Skin epidermis (tissue), 12 donors: ENCODE results near the gene PARP12.

ENCODE experiments used
- H3K27ac ChIP-seq, 21 experiments: fragments of 200-600 bp; sonication (generic) in 11 of 21; one replicate each; pipeline ENCODE4 v1.5.0; 2020; ENCODE audit warnings: mild to moderate bottlenecking in 3 of 21, inconsistent platforms in 2 of 21, moderate library complexity in 2 of 21
- H3K4me3 ChIP-seq, 7 experiments: fragments of 200-600 bp; sonication (generic) in 2 of 7; one replicate each; pipeline ENCODE4 v1.5.0; 2020; ENCODE audit warnings: inconsistent platforms in 2 of 7, mild to moderate bottlenecking in 2 of 7, moderate library complexity in 1 of 7

Gene PARP12

GRCh38 chr7:140019606-140020005 is 43.1 kb downstream of the PARP12 start:
- Histone ChIP-seq H3K4me3 (no peak overlapping the region), H3K27ac (no peak overlapping the region)

GRCh38 chr7:140019172-140019571 is 43.6 kb downstream of the PARP12 start:
- Histone ChIP-seq H3K4me3 (no peak overlapping the region), H3K27ac (no peak overlapping the region)

DNA sequence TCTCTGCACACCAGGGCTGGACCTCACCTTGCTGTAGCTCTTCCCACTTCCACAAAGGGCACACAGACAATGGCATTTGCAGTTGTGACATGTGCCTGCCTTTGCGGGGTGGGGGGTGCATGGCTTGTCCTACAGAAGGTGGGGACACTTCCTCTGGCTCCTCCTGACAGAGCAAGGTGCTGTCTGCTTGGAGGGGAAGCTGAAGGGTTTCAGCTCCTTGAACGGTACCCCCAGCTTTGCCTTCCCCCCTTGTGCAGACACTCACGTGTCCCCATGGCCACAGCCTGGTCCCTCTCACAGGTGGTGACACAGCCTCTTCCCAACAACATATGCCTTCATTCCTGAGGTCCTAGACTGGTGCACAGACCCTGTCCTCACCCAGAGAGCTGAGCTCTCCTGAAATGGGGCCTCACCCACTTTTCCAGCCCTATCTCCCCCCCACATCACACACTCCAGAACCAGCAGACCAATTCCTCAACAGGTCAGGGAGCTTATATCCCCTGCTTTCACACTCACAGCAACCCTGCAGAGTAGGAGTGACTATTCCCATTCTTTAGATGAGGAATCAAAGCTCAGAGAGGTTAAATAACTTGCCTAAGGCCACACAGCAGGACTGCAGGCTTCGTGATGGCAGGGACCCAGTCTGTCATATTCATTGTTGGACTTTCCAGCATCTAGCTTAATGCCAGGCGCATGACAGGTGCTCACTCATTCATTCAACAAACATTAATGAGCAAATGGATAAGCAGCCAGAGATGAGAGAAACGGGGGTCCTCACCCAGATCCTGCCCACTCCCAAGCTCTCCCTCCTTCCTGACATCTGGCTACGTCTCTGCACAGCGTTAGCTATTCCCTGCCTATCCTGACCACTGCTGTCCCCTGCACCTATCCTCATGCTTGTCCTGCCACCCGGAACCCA is 44.4 kb downstream of the PARP12 start:
- no peak overlapping the region for H3K27ac ChIP-seq
- H3K4me3 ChIP-seq: no peak overlapping the region

GRCh38 chr7:140017543-140017942 is 45.2 kb downstream of the PARP12 start:
- no peak overlapping the region for H3K27ac ChIP-seq
- H3K4me3 ChIP-seq: no peak overlapping the region

DNA sequence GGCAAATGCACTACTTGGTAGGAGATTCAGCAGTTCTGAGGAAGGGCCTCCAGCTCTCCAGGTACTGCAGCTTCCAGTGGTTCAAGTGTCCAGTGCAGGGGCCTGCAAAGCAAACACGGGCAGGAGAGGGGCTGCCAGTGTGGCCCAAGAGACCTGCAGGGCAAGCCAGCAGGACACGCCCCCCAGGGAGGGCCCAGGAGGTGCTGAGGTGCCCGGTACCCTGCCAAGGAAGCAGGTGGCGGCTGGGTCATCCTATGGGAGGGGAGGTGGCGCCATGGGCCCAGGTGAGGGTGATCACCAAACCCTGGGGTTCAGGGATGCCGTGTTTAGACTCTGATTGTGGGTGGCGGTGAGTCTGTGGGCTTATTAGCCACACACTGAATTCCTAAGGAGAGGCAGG is 45.7 kb downstream of the PARP12 start:
- Histone ChIP-seq H3K27ac (no peak overlapping the region), H3K4me3 (no peak overlapping the region)

GRCh38 chr7:140016540-140016939 is 46.2 kb downstream of the PARP12 start:
- H3K4me3 ChIP-seq: no peak overlapping the region

GRCh38 chr7:140015471-140015970 is 47.2 kb downstream of the PARP12 start:
- H3K27ac ChIP-seq: no peak overlapping the region
- H3K4me3 ChIP-seq: no peak overlapping the region

More at GRCh38 chr7:140016540-140016939, 46.2 kb downstream of the PARP12 start:
- H3K27ac ChIP-seq: no peak overlapping the region

- Histone ChIP-seq H3K27ac (no peak overlapping the region), H3K4me3 (no peak overlapping the region)
These were observed 48.6 kb downstream of the PARP12 start for GRCh38 chr7:140014123-140014522.

- Histone ChIP-seq H3K4me3 (no peak overlapping the region), H3K27ac (no peak overlapping the region)
These were observed 49.1 kb downstream of the PARP12 start for GRCh38 chr7:140013676-140014075.

DNA sequence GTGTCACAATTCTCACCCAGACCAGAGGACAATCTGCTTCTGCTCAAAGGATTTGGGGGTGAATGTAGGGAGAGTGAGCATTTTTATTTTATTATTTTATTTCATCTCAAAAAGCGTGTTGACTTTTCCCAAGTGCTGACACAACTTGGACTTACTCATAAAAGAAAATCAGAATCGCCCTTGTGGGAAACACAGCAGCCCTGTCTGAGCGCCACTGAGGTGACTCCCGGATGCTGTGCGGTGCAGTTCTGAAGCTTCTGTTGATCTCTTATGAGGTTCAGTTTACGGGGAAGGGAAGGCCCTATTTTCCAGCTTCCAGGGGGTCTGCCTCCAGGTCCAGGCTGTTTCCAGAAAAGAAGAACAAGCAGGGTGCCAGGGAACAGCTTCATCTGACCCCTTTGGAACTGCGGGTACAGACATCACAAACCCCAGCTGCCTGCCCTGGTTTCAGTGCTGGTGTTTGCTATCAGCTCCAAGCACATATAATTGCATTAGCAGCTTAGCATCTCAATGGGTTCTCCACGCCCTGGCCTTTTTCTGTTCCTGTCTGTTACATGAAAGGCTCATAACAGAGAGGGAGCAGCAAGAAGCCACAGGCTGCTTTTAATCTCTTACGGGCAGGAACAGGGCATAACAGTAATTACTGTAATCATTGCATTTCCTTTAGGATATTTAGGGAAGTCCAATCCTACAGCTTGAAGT is 52.4 kb downstream of the PARP12 start:
- H3K4me3 ChIP-seq: no peak overlapping the region
- no peak overlapping the region for H3K27ac ChIP-seq

DNA sequence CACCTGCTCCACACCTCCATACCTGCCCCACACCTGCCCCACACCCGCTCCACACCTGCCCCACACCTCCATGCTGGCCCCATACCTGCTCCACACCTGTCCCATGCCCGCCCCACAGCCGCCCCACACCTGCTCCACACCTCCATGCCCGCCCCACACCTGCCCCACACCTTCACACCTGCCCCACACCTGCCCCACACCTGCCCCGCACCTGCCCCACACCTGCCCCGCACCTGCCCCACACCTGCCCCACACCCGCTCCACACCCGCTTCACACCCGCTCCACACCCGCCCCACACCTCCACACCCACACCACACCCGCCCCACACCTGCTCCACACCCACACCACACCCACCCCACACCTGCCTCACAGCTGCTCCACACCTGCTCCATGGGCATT is 53.0 kb downstream of the PARP12 start:
- no peak overlapping the region for H3K4me3 ChIP-seq

GRCh38 chr7:140008755-140009610 is 53.8 kb downstream of the PARP12 start:
- H3K4me3 ChIP-seq: no peak overlapping the region

More for the DNA sequence above, 53.0 kb downstream of the PARP12 start:
- H3K27ac ChIP-seq: no peak overlapping the region

DNA sequence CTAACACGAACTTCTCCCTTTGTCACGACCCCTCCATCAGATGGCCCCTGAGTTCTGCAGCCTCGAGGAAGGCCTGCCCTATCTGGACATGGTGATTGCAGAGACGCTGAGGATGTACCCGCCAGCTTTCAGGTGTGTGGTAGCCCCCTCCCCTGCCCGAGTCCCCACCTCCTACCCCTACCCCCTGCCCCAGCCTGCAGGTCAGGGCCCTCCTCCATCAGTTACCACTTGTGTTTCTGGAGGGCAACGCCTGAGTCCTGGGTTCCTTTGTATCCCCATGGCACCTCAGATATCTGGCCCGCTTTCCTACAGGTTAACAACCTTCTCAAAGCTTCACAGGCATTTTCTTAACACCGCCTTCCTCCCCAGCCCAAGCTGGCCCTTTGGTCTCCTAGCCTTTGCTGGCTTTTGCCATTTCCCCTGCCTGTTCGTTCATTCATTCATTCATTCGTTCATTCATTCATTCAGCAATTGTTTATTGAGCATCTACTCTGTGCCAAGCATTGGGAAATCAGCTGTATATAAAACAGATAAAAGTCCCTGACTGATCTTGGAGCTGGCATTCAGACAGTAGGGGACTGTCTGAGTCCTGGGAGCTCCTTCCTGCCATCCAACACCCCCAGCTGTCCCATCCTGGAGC is 55.6 kb downstream of the PARP12 start:
- H3K27ac ChIP-seq: no peak overlapping the region
- H3K4me3 ChIP-seq: no peak overlapping the region

More at GRCh38 chr7:140008755-140009610, 53.8 kb downstream of the PARP12 start:
- H3K27ac ChIP-seq: no peak overlapping the region

DNA sequence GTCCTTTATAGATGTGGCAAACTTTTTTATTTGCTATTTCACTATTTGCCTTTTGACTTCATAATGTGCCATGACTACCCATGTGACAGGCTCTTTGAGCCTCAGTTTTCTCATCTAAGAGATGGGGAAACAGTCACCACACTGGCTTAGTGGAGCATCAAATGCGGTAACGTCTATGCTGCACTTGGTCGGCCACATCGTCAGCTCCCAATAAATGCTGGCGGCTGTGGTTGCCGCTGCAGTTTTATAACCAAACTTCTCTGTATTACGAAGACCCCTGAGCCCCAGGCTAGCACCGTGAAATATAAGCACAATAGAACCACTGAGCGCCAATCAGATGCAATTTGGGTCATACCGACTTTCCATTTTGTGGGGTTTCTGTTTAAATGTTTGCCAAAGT is 56.2 kb downstream of the PARP12 start:
- H3K4me3 ChIP-seq: no peak overlapping the region

DNA sequence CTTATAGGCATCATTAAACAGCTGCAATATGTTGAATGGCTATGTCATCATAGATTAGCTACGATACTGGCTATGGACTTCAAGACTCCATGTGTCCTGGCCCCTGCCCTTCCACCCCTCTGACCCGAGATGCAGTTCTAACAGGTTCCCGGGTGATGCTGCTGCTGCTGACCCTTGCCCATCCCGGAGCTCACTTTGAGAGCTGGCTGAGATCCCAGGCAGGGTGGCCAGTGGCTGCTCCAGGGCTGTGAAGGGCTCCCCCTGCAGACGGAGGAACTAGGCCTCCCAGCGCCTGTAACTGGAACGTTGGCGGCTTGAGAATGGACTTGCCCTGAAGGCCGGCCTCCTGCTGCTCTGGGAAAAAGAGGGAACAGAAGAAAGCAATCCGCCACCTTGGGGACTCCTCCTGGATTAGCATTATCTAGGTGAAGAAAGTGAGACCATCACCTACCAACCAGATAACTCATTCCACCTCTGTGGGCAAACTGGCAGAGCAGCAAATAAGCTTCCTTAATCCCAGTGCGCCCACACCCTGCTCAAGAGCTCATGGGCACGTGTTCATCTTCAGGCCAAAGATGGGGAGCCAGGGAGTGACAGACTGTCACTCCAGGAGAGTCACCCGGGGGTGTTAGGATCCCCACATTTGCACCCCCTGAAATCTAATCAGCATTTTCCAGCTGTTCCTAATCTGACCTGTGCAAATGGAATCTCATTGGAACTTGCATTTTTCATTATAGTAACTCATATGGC is 56.8 kb downstream of the PARP12 start:
- H3K27ac ChIP-seq: no peak overlapping the region
- no peak overlapping the region for H3K4me3 ChIP-seq

More for the DNA sequence above, 56.2 kb downstream of the PARP12 start:
- no peak overlapping the region for H3K27ac ChIP-seq

DNA sequence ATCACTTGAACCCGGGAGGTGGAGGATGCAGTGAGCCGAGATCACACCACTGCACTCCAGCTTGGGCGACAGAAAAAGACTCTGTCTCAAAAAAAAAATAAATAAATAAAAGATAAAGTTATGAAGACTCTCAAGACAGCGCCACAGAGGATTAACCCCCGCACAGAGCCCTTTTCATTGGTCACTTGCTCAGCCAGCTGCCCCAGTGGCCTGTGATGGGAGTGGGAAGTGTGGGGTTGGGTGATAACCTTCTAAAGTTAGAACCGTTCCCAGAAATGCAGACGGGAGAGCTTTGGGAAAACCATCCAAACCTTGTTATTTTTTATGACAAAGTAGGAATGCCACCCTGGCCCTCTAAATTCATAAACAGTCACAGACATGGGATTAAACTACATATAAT is 57.4 kb downstream of the PARP12 start:
- Histone ChIP-seq H3K4me3 (no peak overlapping the region), H3K27ac (no peak overlapping the region)

DNA sequence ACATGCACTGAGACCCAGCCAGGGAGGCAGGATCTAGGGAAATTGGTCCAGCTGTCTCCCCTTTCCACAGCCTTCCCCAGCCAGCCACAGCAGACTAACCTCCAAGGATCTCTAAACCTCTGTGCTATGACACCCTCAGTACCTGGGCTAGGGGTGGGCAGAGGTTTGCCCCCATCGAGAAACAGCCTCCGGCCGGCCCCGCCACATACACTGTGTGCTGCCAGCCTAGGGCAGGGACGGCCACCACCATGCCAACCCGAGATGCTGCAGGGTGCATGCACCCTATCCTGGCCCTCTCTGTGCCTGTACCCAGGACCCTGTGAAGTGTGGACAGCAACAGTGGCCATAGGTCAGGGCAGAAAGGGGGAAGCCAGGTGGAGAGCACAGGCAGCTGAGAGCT is 58.1 kb downstream of the PARP12 start:
- Histone ChIP-seq H3K4me3 (no peak overlapping the region), H3K27ac (no peak overlapping the region)

- H3K27ac ChIP-seq: no peak overlapping the region
- H3K4me3 ChIP-seq: no peak overlapping the region
These were observed 58.8 kb downstream of the PARP12 start for GRCh38 chr7:140003913-140004382.
